Endothelial cell of umbilical vein (primary cell): Measurements from ENCODE around the gene PDXDC1. TPM values are rescaled to one million over a fixed set of nuclear protein-coding genes. Genes with fewer than 3 reads are reported as not detected.
"Not testable (repeated sequence)": the region's sequence is repeated elsewhere in the genome, so short reads cannot be mapped to it uniquely, and the experiment has no call there.

ENCODE experiments used
- BruUV-seq: library from RNA; stranded (reverse); fragments of 400-500 nt; replicated peaks from 2 replicates; lab custom pipeline; 2021; lab: Mats Ljungman, UMichigan
- CTCF ChIA-PET: fragments of 300-600, 350-600 bp; sonication (Branson Sonifier 250); formaldehyde crosslinking; loops from one replicate; lab custom pipeline; 2021; ENCODE audit warnings: antibody characterized with exemption, inconsistent platforms; lab: Charles Lee
- POLR2A ChIA-PET: fragments of 300-600, 350-600 bp; sonication (Branson Sonifier 250); formaldehyde crosslinking; loops from one replicate; lab custom pipeline; 2021; ENCODE audit warnings: antibody characterized with exemption, inconsistent platforms; lab: Charles Lee
- DNase-seq: peaks from one replicate; pipeline ENCODE4 v3.0.0-alpha.2; 2011; ENCODE audit warnings: low read depth, low spot score
- FAIRE-seq: peaks from 2 replicates; lab custom pipeline; 2011; peaks lifted over from hg19 to GRCh38; lab: Jason Lieb, UNC
- H2AFZ ChIP-seq: 2 replicates; pipeline ENCODE4 v1.6.0; 2012; ENCODE audit warnings: low read depth, low read length, control low read depth, inconsistent platforms
- H3K27ac ChIP-seq: 2 replicates; pipeline ENCODE4 v1.5.1; 2011; ENCODE audit warnings: low read depth, mild to moderate bottlenecking, control low read depth, low read length, moderate library complexity; ENCODE audit not compliant: insufficient read depth
- H3K27me3 ChIP-seq, 2 experiments: 2 replicates each; pipeline versions ENCODE4 v1.6.0 to v1.6.1; 2011; ENCODE audit warnings: low read length in 2 of 2, mixed read lengths in 1 of 2; ENCODE audit not compliant: control insufficient read depth in 2 of 2, insufficient read depth in 2 of 2
- H3K36me3 ChIP-seq, 2 experiments: 2 replicates in 1 of 2; 3 replicates in 1 of 2; pipeline ENCODE4 v1.5.1; 2011; ENCODE audit warnings: low read length in 2 of 2, mild to moderate bottlenecking in 1 of 2, moderate library complexity in 1 of 2; ENCODE audit not compliant: control insufficient read depth in 2 of 2, insufficient read depth in 2 of 2; ENCODE audit errors: extremely low read depth in 1 of 2
- H3K4me1 ChIP-seq: 3 replicates; pipeline ENCODE4 v1.5.1; 2011; ENCODE audit warnings: mild to moderate bottlenecking, low read length; ENCODE audit not compliant: control insufficient read depth, insufficient read depth; ENCODE audit errors: extremely low read depth
- H3K4me2 ChIP-seq: 2 replicates; pipeline ENCODE4 v1.6.1; 2011; ENCODE audit warnings: low read length, control low read depth, mixed read lengths; ENCODE audit not compliant: insufficient read depth
- H3K4me3 ChIP-seq, 3 experiments: fragments of 200-600 bp in 1 of 3; sonication (generic), shearing (Covaris generic) in 1 of 3; replicated peaks in 1 of 3; 2 replicates each; pipeline ENCODE4 v1.5.1; 2011 to 2016; ENCODE audit warnings: control low read depth in 3 of 3, low read length in 3 of 3, mild to moderate bottlenecking in 2 of 3, inconsistent platforms in 1 of 3, low read depth in 1 of 3, moderate library complexity in 1 of 3; ENCODE audit not compliant: insufficient read depth in 1 of 3
- H3K79me2 ChIP-seq: 2 replicates; pipeline ENCODE4 v1.6.0; 2012; ENCODE audit warnings: low read length, inconsistent platforms; ENCODE audit not compliant: control insufficient read depth, insufficient read depth
- H3K9ac ChIP-seq: replicated peaks from 2 replicates; pipeline ENCODE3; 2011; ENCODE audit warnings: low read length, control low read depth; ENCODE audit not compliant: insufficient read depth; ENCODE audit errors: extremely low read depth
- H3K9me1 ChIP-seq: replicated peaks from 3 replicates; pipeline ENCODE4 v1.6.0; 2011; ENCODE audit warnings: mild to moderate bottlenecking, low read length; ENCODE audit not compliant: control insufficient read depth, insufficient read depth; ENCODE audit errors: extremely low read depth
- H3K9me3 ChIP-seq: replicated peaks from 2 replicates; pipeline ENCODE4 v1.5.1; 2012; ENCODE audit warnings: low read length, inconsistent platforms; ENCODE audit not compliant: control insufficient read depth, insufficient read depth
- H4K20me1 ChIP-seq: replicated peaks from 2 replicates; pipeline ENCODE3; 2011; ENCODE audit warnings: mild to moderate bottlenecking, low read length; ENCODE audit not compliant: control insufficient read depth, insufficient read depth; ENCODE audit errors: extremely low read depth
- CTCF ChIP-seq, 2 donors: IDR thresholded peaks; 1 replicate in 1 of 2; 2 replicates in 1 of 2; pipeline ENCODE4 v1.5.1; 2011; ENCODE audit warnings: low read length in 2 of 2, mild to moderate bottlenecking in 2 of 2, moderate library complexity in 2 of 2, control low read depth in 1 of 2, inconsistent platforms in 1 of 2, low read depth in 1 of 2; ENCODE audit not compliant: insufficient read depth in 1 of 2; ENCODE audit errors: extremely low read depth in 1 of 2
- EZH2 ChIP-seq: IDR thresholded peaks from 2 replicates; pipeline ENCODE4 v1.6.1; 2012; ENCODE audit warnings: borderline replicate concordance, low read depth, mild to moderate bottlenecking, moderate library complexity, low read length, inconsistent platforms; ENCODE audit not compliant: severe bottlenecking
- FOS ChIP-seq: IDR thresholded peaks from 2 replicates; pipeline ENCODE4 v1.6.1; 2011; ENCODE audit warnings: mild to moderate bottlenecking, low read length, moderate library complexity, borderline replicate concordance; ENCODE audit not compliant: insufficient read depth
- GATA2 ChIP-seq: IDR thresholded peaks from 2 replicates; pipeline ENCODE4 v1.7.0; 2011; ENCODE audit warnings: low read depth, mild to moderate bottlenecking, moderate library complexity, mixed read lengths, low read length; ENCODE audit not compliant: insufficient read length, insufficient read depth
- JUN ChIP-seq: IDR thresholded peaks from 2 replicates; pipeline ENCODE4 v1.6.1; 2011; ENCODE audit warnings: borderline replicate concordance, low read depth; ENCODE audit not compliant: insufficient read length, insufficient read depth
- MAX ChIP-seq: IDR thresholded peaks from 2 replicates; pipeline ENCODE4 v1.6.1; 2011; ENCODE audit not compliant: insufficient read depth, insufficient read length
- MYC ChIP-seq: IDR thresholded peaks from one replicate; pipeline ENCODE4 v1.6.1; 2011; ENCODE audit warnings: mild to moderate bottlenecking, low read depth, low read length
- POLR2A ChIP-seq: IDR thresholded peaks from 2 replicates; pipeline ENCODE4 v1.6.1; 2012; ENCODE audit warnings: low read depth, mild to moderate bottlenecking, control low read depth, low read length
- POLR2AphosphoS5 ChIP-seq: IDR thresholded peaks from 2 replicates; pipeline ENCODE4 v1.6.1; 2012; ENCODE audit warnings: low read depth, mild to moderate bottlenecking, control low read depth, low read length, moderate library complexity; ENCODE audit not compliant: insufficient read depth
- dilution Hi-C: fragments of 300-500 bp; cut with MboI; formaldehyde crosslinking; loops from one replicate; pipeline ENCODE4 v1.15.0; 2019; ENCODE audit warnings: low sequenced_read_pairs; ENCODE audit not compliant: extremely low pct_ligation_motif_present
- intact Hi-C: fragments of 100-400 bp; cut with micrococcal nuclease; formaldehyde crosslinking; loops from one replicate; pipeline ENCODE4 v1.10.0; 2022
- polyA plus RNA-seq, 4 experiments: library from polyadenylated mRNA; depleted of rRNA in 3 of 4; stranded (reverse) in 3 of 4; unstranded in 1 of 4; fragments of >200 nt; gene quantifications; 2 replicates each; pipeline versions ENCODE4 v1.2.1 to v1.2.3, GENCODE V29; 2011 to 2012; ENCODE audit warnings: missing spikeins in 1 of 4
- total RNA-seq: library from RNA; stranded (reverse); gene quantifications from 2 replicates; pipeline ENCODE4 v1.2.3, GENCODE V29; 2021

Gene PDXDC1
- total and polyA plus RNA-seq, 2 donors (not counting 3 experiments of a cell fraction or from before 2014, with no cell fraction given), result 44.6 to 78.9 TPM

GRCh38 chr16:15049581-15050180 is 74.9 kb downstream of the PDXDC1 start:
- intact Hi-C loops (loop anchor here (10.0 kb wide), 1 partner anchor 75 kb away; the partner anchor contains the start of gene PDXDC1), dilution Hi-C loops (no loop called here)
- Histone ChIP-seq H3K27ac (peak overlapping the region; percentile 42), H3K9ac (no peak overlapping the region), H3K4me3 (no peak overlapping the region), H3K9me1 (no peaks in the 10 kb centered on the region), H3K36me3 (peaks cover 3 to 10% of the 10 kb centered on the region in 2 experiments), H3K4me2 (peak overlapping the region; percentile 73), H3K27me3 (no peaks in the 10 kb centered on the region), H3K79me2 (peaks cover 41% of the 10 kb centered on the region), H4K20me1 (no peaks in the 10 kb centered on the region), H3K9me3 (no peaks in the 10 kb centered on the region), H3K4me1 (peaks cover 14% of the 10 kb centered on the region), H2AFZ (no peak overlapping the region)
- CTCF ChIA-PET, result interaction anchor here (1.0 to 2.7 kb wide), 4 partner anchors 9 to 27 kb away, joined by 3 to 11 read pairs (median 4); no protein-coding TSS in a partner anchor
- FAIRE-seq (peak; percentile 26), DNase-seq (peak; percentile 74)
- POLR2A ChIA-PET, result interaction anchor here (0.6 kb wide), 2 partner anchors 17 to 59 kb away, joined by 5 to 6 read pairs; no protein-coding TSS in a partner anchor
- TF ChIP-seq POLR2AphosphoS5 (no peak), GATA2 (no peak), POLR2A (no peak), CTCF (IDR thresholded peaks at IDR 0.05; ENCODE audit: extremely low read depth in 1 of 2, insufficient read depth in 1 of 2, low read depth in 1 of 2, low read length in 2 of 2) (no peak), JUN (no peak), FOS (no peak), MAX (no peak), EZH2 (no peak), MYC (no peak)
- no TSS peak for BruUV-seq

GRCh38 chr16:15050440-15050839 is 75.6 kb downstream of the PDXDC1 start:
- FAIRE-seq, BruUV-seq, H3K36me3 ChIP-seq, H3K9ac ChIP-seq, H3K4me3 ChIP-seq, H4K20me1 ChIP-seq, H3K9me3 ChIP-seq, H3K9me1 ChIP-seq, H2AFZ ChIP-seq, H3K27me3 ChIP-seq, DNase-seq, dilution Hi-C loops: not testable (repeated sequence)
- CTCF ChIA-PET, result interaction anchor here (1.0 to 2.7 kb wide), 4 partner anchors 9 to 28 kb away, joined by 3 to 11 read pairs (median 4); no protein-coding TSS in a partner anchor
- Histone ChIP-seq H3K4me2 (peak overlapping the region; percentile 73), H3K27ac (peak overlapping the region; percentile 2), H3K79me2 (peaks cover 48% of the 10 kb centered on the region), H3K4me1 (peaks cover 18% of the 10 kb centered on the region)
- POLR2A ChIA-PET, result interaction anchor here (0.9 kb wide), 1 partner anchor 10 kb away, joined by 4 read pairs; no protein-coding TSS in a partner anchor
- intact Hi-C loops, result loop anchor here (10.0 kb wide), 1 partner anchor 76 kb away; the partner anchor contains the start of gene PDXDC1
